ENCODE data around the gene CADPS. TPM values are rescaled to one million over a fixed set of nuclear protein-coding genes. Genes with fewer than 3 reads are reported as not detected.

The CADPS gene
- total and polyA plus RNA-seq, 10 donors, result 0.16 to 3.6 (median 0.40) TPM

GRCh38 chr3:62830727-62831322, 44.4 kb downstream of the CADPS start:
- no peak for DNase-seq
- TF ChIP-seq CTCF (IDR thresholded peaks at IDR 0.05 in 8 of 11, conservative IDR thresholded peaks at IDR 0.05 in 3 of 11) (no peak), POLR2AphosphoS5 (IDR thresholded peaks at IDR 0.05) (no peak), POLR2A (IDR thresholded peaks at IDR 0.05) (no peak)
- no peaks in the 10 kb centered on the region for H3K27me3 ChIP-seq (replicated peaks in 1 of 7)
- peaks cover 0 to 6% (median 1%) of the 10 kb centered on the region in 6 donors for H3K4me1 ChIP-seq
- WGBS, 5 donors, result 34 to 77% (median 52%) methylated on average over 2 of the region's 2 CpGs
- H3K36me3 ChIP-seq, result no peaks in the 10 kb centered on the region
- no peak overlapping the region for H3K27ac ChIP-seq
- H3K4me3 ChIP-seq, result no peak overlapping the region
- intact Hi-C loops (cut with DNase I; ENCODE audit: low total_unique reads), result no loop called here
- no peaks in the 10 kb centered on the region for H3K9me3 ChIP-seq

- no peaks in the 10 kb centered on the region for H3K36me3 ChIP-seq
- no peak for DNase-seq
- intact Hi-C loops (cut with DNase I; ENCODE audit: low total_unique reads), result no loop called here
- no peak overlapping the region for H3K27ac ChIP-seq
- no peaks in the 10 kb centered on the region for H3K9me3 ChIP-seq
- no peaks in the 10 kb centered on the region for H3K4me1 ChIP-seq
- H3K4me3 ChIP-seq, result no peak overlapping the region
- no peak for TF ChIP-seq POLR2A (IDR thresholded peaks at IDR 0.05)
- H3K27me3 ChIP-seq (replicated peaks in 1 of 7), result no peaks in the 10 kb centered on the region
Observed at GRCh38 chr3:62827550-62827949, 47.7 kb downstream of the CADPS start.

- WGBS, 5 donors, result 75 to 82% (median 79%) methylated on average over 4 to 6 of the region's 6 CpGs
- DNase-seq, result no peak
- H3K9me3 ChIP-seq, result no peaks in the 10 kb centered on the region
- no peaks in the 10 kb centered on the region for H3K4me1 ChIP-seq
- no peak for TF ChIP-seq CTCF (IDR thresholded peaks at IDR 0.05 in 8 of 11, conservative IDR thresholded peaks at IDR 0.05 in 3 of 11)
- no peak for TF ChIP-seq POLR2AphosphoS5 (IDR thresholded peaks at IDR 0.05)
- TF ChIP-seq POLR2A (IDR thresholded peaks at IDR 0.05), result no peak
- H3K36me3 ChIP-seq, result no peaks in the 10 kb centered on the region
- no peaks in the 10 kb centered on the region for H3K27me3 ChIP-seq (replicated peaks in 1 of 7)
- intact Hi-C loops (cut with DNase I; ENCODE audit: low total_unique reads), result no loop called here
- no peak overlapping the region for H3K4me3 ChIP-seq
- H3K27ac ChIP-seq, result no peak overlapping the region
Observed at GRCh38 chr3:62824965-62825592, 50.1 kb downstream of the CADPS start.

GRCh38 chr3:62823461-62824050, 51.7 kb downstream of the CADPS start:
- Histone ChIP-seq H3K9me3 (no peaks in the 10 kb centered on the region), H3K4me1 (no peaks in the 10 kb centered on the region), H3K4me3 (no peak overlapping the region), H3K27ac (no peak overlapping the region), H3K36me3 (no peaks in the 10 kb centered on the region), H3K27me3 (replicated peaks in 1 of 7) (no peaks in the 10 kb centered on the region)
- DNase-seq, result no peak
- 72 to 84% (median 73%) methylated on average over 6 of the region's 6 CpGs for WGBS, 5 donors
- intact Hi-C loops (cut with DNase I; ENCODE audit: low total_unique reads), result no loop called here
- TF ChIP-seq POLR2A (IDR thresholded peaks at IDR 0.05) (no peak), POLR2AphosphoS5 (IDR thresholded peaks at IDR 0.05) (no peak), CTCF (IDR thresholded peaks at IDR 0.05 in 8 of 11, conservative IDR thresholded peaks at IDR 0.05 in 3 of 11) (no peak)
